Tibial nerve (tissue), 4 donors: ENCODE measurements around the gene SGPP1.

Experiments used
- CTCF ChIP-seq, 5 experiments: fragments of 200-600 bp in 3 of 5; fragments of 450-650 bp in 2 of 5; sonication (generic) in 3 of 5; IDR thresholded peaks; one replicate each; pipeline ENCODE4 v1.5.1; 2016 to 2019; ENCODE audit warnings: antibody characterized with exemption in 5 of 5, mild to moderate bottlenecking in 3 of 5, moderate library complexity in 2 of 5
- EP300 ChIP-seq, 2 donors: sonication (generic); formaldehyde crosslinking; IDR thresholded peaks; one replicate each; pipeline ENCODE4 v1.6.1; 2017; ENCODE audit warnings: antibody characterized with exemption in 2 of 2, mild to moderate bottlenecking in 1 of 2
- POLR2A ChIP-seq, 2 donors: fragments of 450-650 bp; IDR thresholded peaks; one replicate each; pipeline ENCODE4 v1.6.1; 2017; ENCODE audit warnings: antibody characterized with exemption in 2 of 2, mild to moderate bottlenecking in 2 of 2, moderate library complexity in 2 of 2

- TF ChIP-seq CTCF (IDR thresholded peaks at IDR 0.05) (no peak), POLR2A (IDR thresholded peaks at IDR 0.05) (no peak), EP300 (IDR thresholded peaks at IDR 0.05) (no peak)
Measured at GRCh38 chr14:63735720-63736119, 7.9 kb upstream of the SGPP1 start.
